ENCODE data around the gene EVA1B. TPM values are rescaled to one million over a fixed set of nuclear protein-coding genes. Genes with fewer than 3 reads are reported as not detected.

EVA1B gene
- total RNA-seq, 2 experiments from 2014 or later = 11.6 to 12.8 TPM

GRCh38 chr1:36344395-36344680, 20.9 kb upstream of the EVA1B start:
- Mint-ChIP-seq H3K4me3 (no peak overlapping the region), H3K9me3 (no peaks in the 10 kb centered on the region), H3K27ac (no peak overlapping the region), H3K4me1 (ENCODE audit: low read depth) (peaks cover 11% of the 10 kb centered on the region), H3K36me3 (peaks cover 35% of the 10 kb centered on the region), H3K27me3 (no peaks in the 10 kb centered on the region)
- CTCF ChIA-PET = interaction anchor here (0.6 to 3.7 kb wide), 3 partner anchors 58 to 206 kb away, joined by 6 to 43 read pairs (median 7); no protein-coding TSS in a partner anchor
- intact Hi-C loops (cut with micrococcal nuclease) = no loop called here
- DNase-seq = no peak
- POLR2A ChIA-PET = interaction anchor here (0.6 kb wide), 1 partner anchor 66 kb away, joined by 3 read pairs; no protein-coding TSS in a partner anchor

DNA sequence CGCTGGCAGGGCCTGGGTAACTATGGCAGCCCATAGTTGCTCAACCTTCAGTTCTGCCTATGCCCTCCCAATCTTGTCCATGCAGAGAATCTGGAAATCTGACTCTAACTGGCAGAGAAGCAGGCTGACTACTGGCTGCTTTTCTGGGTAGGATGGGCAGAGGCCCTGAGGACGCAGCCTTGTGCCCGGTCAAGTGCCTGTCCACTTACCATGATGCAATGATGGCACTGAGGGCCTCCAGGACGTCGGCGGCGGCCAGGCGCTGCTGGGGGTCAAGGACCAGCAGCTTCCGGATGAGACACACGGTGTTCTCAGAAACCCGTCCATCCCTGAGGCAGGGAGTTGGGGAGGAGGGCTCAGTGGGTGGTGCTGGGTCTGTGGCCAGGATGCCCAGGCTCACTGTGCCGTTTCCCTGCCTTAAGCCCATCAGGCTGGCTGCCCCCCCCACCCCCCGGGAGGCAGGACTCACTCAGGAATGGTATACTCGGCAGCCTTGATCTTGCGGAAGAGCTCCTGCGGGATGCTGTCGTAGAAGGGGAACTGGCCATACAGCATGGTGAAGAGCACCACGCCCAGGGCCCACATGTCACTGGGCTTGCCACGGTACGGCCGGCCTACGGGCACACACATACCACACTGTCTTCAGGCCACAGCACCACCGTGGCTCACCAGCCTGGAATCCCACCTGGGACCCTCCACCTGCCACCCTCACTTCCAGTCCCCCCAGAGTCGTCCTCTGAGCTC, 20.4 kb upstream of the EVA1B start:
- ChIA-PET CTCF (interaction anchor here (0.6 to 3.7 kb wide), 12 partner anchors 16 to 205 kb away, joined by 3 to 56 read pairs (median 8); no protein-coding TSS in a partner anchor), POLR2A (interaction anchor here (0.6 kb wide), 1 partner anchor 66 kb away, joined by 3 read pairs; no protein-coding TSS in a partner anchor)
- Mint-ChIP-seq H3K4me1 (ENCODE audit: low read depth) (peaks cover 12% of the 10 kb centered on the region), H3K4me3 (no peak overlapping the region), H3K9me3 (no peaks in the 10 kb centered on the region), H3K27ac (no peak overlapping the region), H3K27me3 (no peaks in the 10 kb centered on the region), H3K36me3 (peaks cover 33% of the 10 kb centered on the region)
- DNase-seq = no peak
- intact Hi-C loops (cut with micrococcal nuclease) = loop anchor here (2.0 kb wide), 1 partner anchor 25 kb away; no protein-coding TSS in a partner anchor

GRCh38 chr1:36342426-36343185, 19.2 kb upstream of the EVA1B start:
- intact Hi-C loops (cut with micrococcal nuclease) = loop anchor here (1.0 to 2.0 kb wide), 2 partner anchors 26 to 78 kb away; no protein-coding TSS in a partner anchor

GRCh38 chr1:36341626-36342320, 18.3 kb upstream of the EVA1B start:
- ChIA-PET CTCF (interaction anchor here (0.7 to 3.7 kb wide), 23 partner anchors 8 to 192 kb away, joined by 3 to 56 read pairs (median 7); partner anchors contain the start of genes LSM10, STK40 and TRAPPC3), POLR2A (no interaction called here)
- no peak for DNase-seq
- Mint-ChIP-seq H3K36me3 (peaks cover 20% of the 10 kb centered on the region), H3K9me3 (no peaks in the 10 kb centered on the region), H3K4me1 (ENCODE audit: low read depth) (peaks cover 16% of the 10 kb centered on the region), H3K27ac (no peak overlapping the region), H3K4me3 (no peak overlapping the region), H3K27me3 (no peaks in the 10 kb centered on the region)
- intact Hi-C loops (cut with micrococcal nuclease) = loop anchor here (1.0 to 2.0 kb wide), 2 partner anchors 27 to 79 kb away; no protein-coding TSS in a partner anchor

More at GRCh38 chr1:36342426-36343185, 19.2 kb upstream of the EVA1B start:
- no peak overlapping the region for H3K27ac Mint-ChIP-seq
- no peak overlapping the region for H3K4me3 Mint-ChIP-seq
- H3K36me3 Mint-ChIP-seq = peaks cover 22% of the 10 kb centered on the region
- H3K9me3 Mint-ChIP-seq = no peaks in the 10 kb centered on the region
- CTCF ChIA-PET = interaction anchor here (0.5 to 3.7 kb wide), 32 partner anchors 8 to 193 kb away, joined by 3 to 56 read pairs (median 4); partner anchors contain the start of genes CSF3R, LSM10, STK40 and TRAPPC3
- H3K4me1 Mint-ChIP-seq (ENCODE audit: low read depth) = peaks cover 16% of the 10 kb centered on the region
- peak; percentile 70 for DNase-seq
- H3K27me3 Mint-ChIP-seq = no peaks in the 10 kb centered on the region
- POLR2A ChIA-PET = no interaction called here

DNA sequence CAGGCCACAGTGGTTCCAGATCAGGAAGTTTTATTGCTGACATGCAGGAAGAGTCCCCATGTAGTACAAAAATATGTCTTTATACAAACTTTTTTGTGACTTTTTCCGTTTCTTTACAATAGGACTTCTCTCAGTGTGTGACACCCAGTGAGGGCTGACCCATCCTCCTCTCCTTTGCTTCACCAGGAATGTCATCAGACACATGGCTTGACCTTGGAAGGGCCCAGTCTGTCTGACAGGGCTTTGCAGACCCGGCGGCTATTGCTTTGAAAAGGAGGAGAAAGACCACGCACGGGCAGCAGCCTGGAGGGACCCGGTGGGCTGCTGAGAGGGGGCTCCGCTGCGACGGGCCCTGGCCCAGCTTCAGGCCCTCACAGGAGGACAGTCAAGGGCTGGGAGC, 16.2 kb upstream of the EVA1B start:
- CTCF ChIA-PET = interaction anchor here (1.5 to 2.0 kb wide), 2 partner anchors 72 to 82 kb away, joined by 4 to 5 read pairs; no protein-coding TSS in a partner anchor
- H3K27me3 Mint-ChIP-seq = no peaks in the 10 kb centered on the region
- H3K27ac Mint-ChIP-seq = no peak overlapping the region
- no peak for DNase-seq
- peaks cover 19% of the 10 kb centered on the region for H3K36me3 Mint-ChIP-seq
- no peak overlapping the region for H3K4me3 Mint-ChIP-seq
- intact Hi-C loops (cut with micrococcal nuclease) = no loop called here
- POLR2A ChIA-PET = no interaction called here
- H3K9me3 Mint-ChIP-seq = no peaks in the 10 kb centered on the region
- H3K4me1 Mint-ChIP-seq (ENCODE audit: low read depth) = peaks cover 16% of the 10 kb centered on the region

GRCh38 chr1:36339215-36339614, 15.8 kb upstream of the EVA1B start:
- Mint-ChIP-seq H3K36me3 (peaks cover 15% of the 10 kb centered on the region), H3K4me3 (no peak overlapping the region), H3K27ac (no peak overlapping the region), H3K4me1 (ENCODE audit: low read depth) (peaks cover 16% of the 10 kb centered on the region), H3K27me3 (no peaks in the 10 kb centered on the region), H3K9me3 (no peaks in the 10 kb centered on the region)
- CTCF ChIA-PET = interaction anchor here (2.0 kb wide), 1 partner anchor 83 kb away, joined by 5 read pairs; no protein-coding TSS in a partner anchor
- POLR2A ChIA-PET = no interaction called here
- DNase-seq = no peak
- intact Hi-C loops (cut with micrococcal nuclease) = no loop called here

- H3K36me3 Mint-ChIP-seq = peaks cover 12% of the 10 kb centered on the region
- no peak overlapping the region for H3K27ac Mint-ChIP-seq
- H3K9me3 Mint-ChIP-seq = no peaks in the 10 kb centered on the region
Measured at GRCh38 chr1:36337830-36338229, 14.4 kb upstream of the EVA1B start.

GRCh38 chr1:36330940-36331339, 7.5 kb upstream of the EVA1B start:
- ChIA-PET CTCF (interaction anchor here (1.2 kb wide), 1 partner anchor 12 kb away, joined by 7 read pairs; no protein-coding TSS in a partner anchor), POLR2A (no interaction called here)
- H3K9me3 Mint-ChIP-seq = no peaks in the 10 kb centered on the region
- no peaks in the 10 kb centered on the region for H3K27me3 Mint-ChIP-seq
- H3K36me3 Mint-ChIP-seq = no peaks in the 10 kb centered on the region
- intact Hi-C loops (cut with micrococcal nuclease) = no loop called here
- no peak for DNase-seq
- no peak overlapping the region for H3K27ac Mint-ChIP-seq
- no peak overlapping the region for H3K4me3 Mint-ChIP-seq
- no peaks in the 10 kb centered on the region for H3K4me1 Mint-ChIP-seq (ENCODE audit: low read depth)

More at GRCh38 chr1:36337830-36338229, 14.4 kb upstream of the EVA1B start:
- POLR2A ChIA-PET = no interaction called here
- CTCF ChIA-PET = no interaction called here
- Mint-ChIP-seq H3K4me1 (ENCODE audit: low read depth) (peaks cover 12% of the 10 kb centered on the region), H3K27me3 (no peaks in the 10 kb centered on the region), H3K4me3 (no peak overlapping the region)
- DNase-seq = no peak
- intact Hi-C loops (cut with micrococcal nuclease) = no loop called here

- DNase-seq = no peak
- ChIA-PET POLR2A (interaction anchor here (0.9 kb wide), 1 partner anchor 82 kb away, joined by 3 read pairs; no protein-coding TSS in a partner anchor), CTCF (interaction anchor here (0.7 kb wide), 1 partner anchor 13 kb away, joined by 4 read pairs; no protein-coding TSS in a partner anchor)
- Mint-ChIP-seq H3K36me3 (no peaks in the 10 kb centered on the region), H3K4me3 (no peak overlapping the region), H3K4me1 (ENCODE audit: low read depth) (peaks cover under 1% of the 10 kb centered on the region), H3K27ac (no peak overlapping the region), H3K27me3 (no peaks in the 10 kb centered on the region), H3K9me3 (no peaks in the 10 kb centered on the region)
- intact Hi-C loops (cut with micrococcal nuclease) = no loop called here
Measured at GRCh38 chr1:36329817-36330216, 6.4 kb upstream of the EVA1B start.

- no peaks in the 10 kb centered on the region for H3K27me3 Mint-ChIP-seq
- ChIA-PET POLR2A (no interaction called here), CTCF (no interaction called here)
- DNase-seq = no peak
- no peaks in the 10 kb centered on the region for H3K36me3 Mint-ChIP-seq
- H3K4me1 Mint-ChIP-seq (ENCODE audit: low read depth) = peaks cover 9% of the 10 kb centered on the region
- no peak overlapping the region for H3K27ac Mint-ChIP-seq
- no peaks in the 10 kb centered on the region for H3K9me3 Mint-ChIP-seq
- intact Hi-C loops (cut with micrococcal nuclease) = no loop called here
- H3K4me3 Mint-ChIP-seq = no peak overlapping the region
Measured at GRCh38 chr1:36328713-36329112, 5.3 kb upstream of the EVA1B start.

DNA sequence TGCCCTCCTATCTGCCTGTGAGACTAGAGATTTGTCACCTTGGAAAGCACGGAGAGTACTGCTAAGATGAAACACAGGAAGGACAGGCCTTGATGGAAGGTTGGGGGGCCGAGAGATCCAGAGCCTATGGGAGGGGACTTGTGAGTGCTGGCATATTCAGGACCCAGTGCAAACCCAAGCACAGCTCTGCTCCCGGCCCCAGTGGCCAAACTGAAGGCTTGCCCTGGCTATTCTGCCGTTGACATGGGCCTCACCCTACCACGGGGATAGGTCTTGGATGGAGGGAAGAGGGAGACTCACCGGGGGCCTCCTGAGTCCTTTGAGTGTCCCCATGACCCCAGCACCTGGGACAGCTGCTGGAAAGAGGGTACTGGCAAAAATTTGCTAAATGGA, 4.6 kb upstream of the EVA1B start:
- DNase-seq = no peak
- Mint-ChIP-seq H3K4me3 (no peak overlapping the region), H3K9me3 (no peaks in the 10 kb centered on the region), H3K36me3 (no peaks in the 10 kb centered on the region), H3K4me1 (ENCODE audit: low read depth) (peaks cover 10% of the 10 kb centered on the region), H3K27ac (no peak overlapping the region), H3K27me3 (no peaks in the 10 kb centered on the region)
- intact Hi-C loops (cut with micrococcal nuclease) = no loop called here
- ChIA-PET POLR2A (no interaction called here), CTCF (no interaction called here)
